SH-SY5Y (cell line): ENCODE results near the gene RNF217.

Source experiments
- GATA2 ChIP-seq: IDR thresholded peaks from 2 replicates; pipeline ENCODE4 v1.6.1; 2011; ENCODE audit warnings: mild to moderate bottlenecking, low read depth, low read length
- GATA3 ChIP-seq: IDR thresholded peaks from 2 replicates; pipeline ENCODE4 v1.6.1; 2011; ENCODE audit warnings: low read depth, mild to moderate bottlenecking, low read length, moderate library complexity

RNF217 gene

GRCh38 chr6:124977067-124977908 is 15.1 kb downstream of the RNF217 start:
- TF ChIP-seq GATA3: no peak
- no peak for TF ChIP-seq GATA2

DNA sequence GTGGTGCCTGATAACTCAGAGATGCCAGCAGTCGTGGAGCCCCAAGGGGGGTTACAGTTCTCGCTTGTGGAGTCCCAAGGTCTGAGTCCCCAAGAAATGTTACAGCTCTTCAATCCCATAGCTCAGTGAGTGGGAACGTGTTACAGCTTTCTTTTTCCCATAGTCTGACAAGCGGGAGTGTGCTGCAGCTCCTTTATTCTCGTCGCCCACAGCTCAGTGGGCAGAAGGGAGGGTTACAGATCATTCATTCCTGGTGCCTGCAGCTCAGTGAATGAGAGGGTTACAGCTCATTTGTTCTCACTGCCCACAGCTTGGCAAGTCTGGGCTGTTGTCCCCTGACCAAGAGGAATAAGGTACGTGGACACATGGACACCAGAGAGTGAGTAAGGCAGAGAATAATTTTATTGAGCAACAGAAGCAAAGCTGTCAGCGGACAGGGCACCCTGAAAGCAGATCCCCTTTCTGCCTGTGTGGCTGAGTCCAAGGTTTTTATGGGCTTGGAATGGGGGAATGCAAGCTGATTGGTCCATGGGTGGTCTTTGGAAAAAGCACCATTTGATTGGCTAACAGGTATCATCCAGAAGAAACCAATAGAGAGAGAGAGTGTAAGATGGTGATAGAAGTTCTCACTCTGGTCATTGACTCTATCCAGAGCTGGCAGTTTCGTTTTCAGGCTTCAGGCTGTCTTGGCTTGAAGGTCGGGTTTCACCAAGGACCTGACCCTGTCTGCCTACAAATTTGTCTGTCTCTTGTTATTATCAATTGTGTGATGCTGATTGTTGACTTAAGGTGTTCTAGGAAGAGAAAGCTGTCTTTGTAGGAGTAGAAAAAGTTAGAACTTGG is 16.4 kb downstream of the RNF217 start:
- TF ChIP-seq GATA3 (no peak), GATA2 (no peak)

DNA sequence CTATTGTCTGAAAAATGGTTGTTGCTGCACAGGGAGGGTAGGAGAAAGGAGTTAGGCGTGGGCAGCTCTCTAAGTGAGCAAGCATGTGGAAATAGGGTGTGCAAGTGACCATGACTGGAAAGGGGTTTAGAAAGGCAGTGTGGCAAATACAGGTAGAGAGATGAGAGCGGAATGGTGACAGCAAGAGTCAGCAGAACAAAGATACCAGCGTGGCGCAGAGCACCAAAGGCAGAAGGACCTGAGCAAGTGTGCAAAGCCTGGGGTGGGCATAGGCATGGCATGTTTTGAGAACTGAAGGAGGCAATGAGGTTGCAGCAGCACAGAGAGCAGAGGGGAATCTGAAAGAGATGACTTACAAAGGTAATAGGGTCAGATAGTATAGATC is 17.0 kb downstream of the RNF217 start:
- TF ChIP-seq GATA3: no peak
- no peak for TF ChIP-seq GATA2

DNA sequence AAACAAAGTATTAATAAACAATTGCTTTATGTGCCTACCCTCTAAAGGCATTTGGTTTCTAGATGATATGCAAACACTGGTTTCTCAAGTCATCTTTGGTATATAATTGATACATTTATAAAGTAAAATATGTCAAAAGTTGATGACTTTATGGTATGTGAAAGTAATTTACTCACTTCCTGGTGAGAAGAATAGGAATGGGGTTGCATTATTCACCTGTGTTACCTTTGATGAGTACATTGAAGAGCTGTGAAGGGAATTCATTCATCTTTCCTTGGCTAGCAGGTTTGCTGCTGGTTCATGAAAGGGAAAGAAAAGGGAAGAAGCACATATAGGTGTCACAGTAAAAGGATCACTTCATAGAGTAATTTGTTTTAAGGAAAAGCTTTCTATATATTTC is 20.4 kb downstream of the RNF217 start:
- TF ChIP-seq GATA2 (no peak), GATA3 (no peak)

DNA sequence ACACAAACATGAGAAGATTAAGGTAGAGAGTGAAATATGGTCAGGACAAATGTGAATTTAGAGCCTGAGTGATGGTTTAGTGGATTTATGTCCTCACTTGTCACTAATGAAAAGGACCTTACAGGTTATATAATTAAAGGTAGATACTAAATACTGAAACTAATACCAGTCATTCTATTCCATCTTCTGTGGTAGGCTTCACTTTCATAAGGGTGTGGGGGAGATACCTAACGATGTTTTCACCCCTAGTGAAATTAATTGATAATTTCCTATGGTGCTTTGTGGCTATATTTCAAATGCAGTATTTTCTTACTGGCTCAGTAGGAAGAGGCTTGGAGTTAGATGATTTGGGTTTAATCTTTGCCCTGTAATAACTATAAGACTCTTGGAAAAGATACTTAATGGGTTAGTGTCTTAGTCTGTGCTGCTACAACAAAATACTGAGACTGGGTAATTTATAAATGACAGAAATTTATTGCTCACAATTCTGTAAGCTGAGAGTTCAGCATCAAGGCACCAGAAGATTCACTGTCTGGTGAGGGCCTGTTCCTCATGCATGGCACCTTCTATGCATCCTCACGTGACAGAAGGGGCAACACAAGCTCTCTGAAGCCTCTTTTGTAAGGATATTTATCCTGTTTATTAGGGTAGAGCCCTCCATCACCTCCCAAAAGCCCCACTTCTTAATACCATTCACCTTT is 21.3 kb downstream of the RNF217 start:
- TF ChIP-seq GATA3 (no peak), GATA2 (no peak)

GRCh38 chr6:124984668-124985338 is 22.6 kb downstream of the RNF217 start:
- TF ChIP-seq GATA3 (no peak), GATA2 (no peak)

DNA sequence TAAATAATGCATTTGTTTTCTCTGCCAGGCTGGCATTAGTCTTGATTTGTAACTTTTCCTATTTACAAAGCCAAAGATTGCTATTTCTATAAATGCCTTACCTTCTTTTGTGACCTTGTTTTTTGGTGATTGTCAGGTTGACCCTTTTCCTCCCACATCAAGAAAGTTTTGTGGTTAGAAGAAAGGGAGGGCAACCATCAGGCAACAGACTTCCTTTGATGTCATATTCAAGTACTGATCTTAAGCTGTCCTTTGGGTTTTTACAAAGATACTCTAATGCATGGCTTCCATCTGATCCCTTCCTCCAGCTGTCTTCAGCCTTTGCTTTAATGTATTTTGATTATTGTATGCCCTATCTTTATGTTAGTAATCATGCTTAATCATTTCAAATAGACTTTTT is 23.9 kb downstream of the RNF217 start:
- TF ChIP-seq GATA3 (no peak), GATA2 (no peak)

DNA sequence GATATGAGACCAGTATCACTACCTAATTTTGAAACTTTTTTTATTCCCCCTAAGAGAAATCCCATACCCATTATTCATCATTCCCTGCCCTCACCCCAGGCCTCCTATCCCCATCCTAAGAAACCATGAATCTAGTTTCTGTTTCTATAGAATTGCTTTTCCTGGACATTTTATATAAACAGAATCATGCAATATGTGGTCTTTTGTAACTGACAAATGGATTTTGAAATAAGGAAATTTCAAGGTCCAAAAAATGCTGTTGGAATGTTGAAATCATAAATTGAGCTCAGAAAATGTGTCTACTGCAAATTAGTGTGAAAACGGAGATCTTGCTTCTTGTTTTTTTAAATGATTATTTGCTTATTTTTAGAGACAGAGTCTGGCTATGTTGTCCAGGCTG is 25.1 kb downstream of the RNF217 start:
- TF ChIP-seq GATA3 (no peak), GATA2 (no peak)

GRCh38 chr6:124987999-124988591 is 25.9 kb downstream of the RNF217 start:
- no peak for TF ChIP-seq GATA2
- no peak for TF ChIP-seq GATA3

- no peak for TF ChIP-seq GATA2
- TF ChIP-seq GATA3: no peak
Measured at GRCh38 chr6:124989136-124989983, 27.1 kb downstream of the RNF217 start.

GRCh38 chr6:124990988-124991387 is 28.8 kb downstream of the RNF217 start:
- TF ChIP-seq GATA3: no peak
- no peak for TF ChIP-seq GATA2

- TF ChIP-seq GATA3 (no peak), GATA2 (no peak)
Measured at GRCh38 chr6:124991764-124992295, 29.6 kb downstream of the RNF217 start.

DNA sequence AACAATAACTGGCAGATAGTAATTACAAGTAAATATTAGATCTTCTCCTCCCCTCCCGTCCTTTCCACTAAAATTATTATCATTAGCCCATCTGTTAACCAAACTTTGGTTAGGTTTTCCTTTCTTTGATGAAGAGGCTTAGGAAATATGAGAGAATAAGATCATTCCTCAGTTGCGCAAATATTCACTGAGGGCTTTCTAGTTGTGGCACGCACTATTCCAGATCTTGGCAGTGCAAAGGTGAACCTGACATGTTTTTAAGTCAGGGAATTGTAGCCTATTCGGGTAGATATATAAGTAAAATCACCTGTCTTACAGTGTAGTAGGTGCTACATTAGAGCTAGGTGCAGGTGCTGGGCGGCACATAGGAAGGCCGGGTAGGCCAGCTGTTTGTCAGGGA is 31.1 kb downstream of the RNF217 start:
- TF ChIP-seq GATA2 (no peak), GATA3 (no peak)
